Heart left ventricle (tissue), 13 donors: Measurements from ENCODE around the gene RBM28.

Source experiments
- POLR2A ChIP-seq, 2 donors: fragments of 450-650 bp; IDR thresholded peaks; one replicate each; pipeline ENCODE4 v1.6.1; 2017; ENCODE audit warnings: antibody characterized with exemption in 2 of 2, mild to moderate bottlenecking in 2 of 2, moderate library complexity in 2 of 2
- TF ChIP-seq, protein P1 (sequence below), 12 donors: fragments of 200-600 bp; sonication (generic) in 4 of 12; IDR thresholded peaks; one replicate each; pipeline versions ENCODE4 v1.5.0 to v1.8.0; 2018 to 2022; ENCODE audit warnings: antibody characterized with exemption in 12 of 12, mild to moderate bottlenecking in 5 of 12
- donor health status: ischemic (EF 13 %, LVEDD 7.1; RV severe dilation, severe dysfunction).
- donor health status: DM: no; HTN: yes; CAD: no.
- donor health status: DM: no; HTN: no; CAD: no.
- donor health status: ischemic (EF 25% LVEDD 6.9; RV normal size, moderate dysfunction).
- donor health status: ischemic (EF 25% LVEDD 5.7; RV mildly dilated, moderate dysfunction).
- donor health status: ischemic (EF 35%, LVEDD 5.7; RV mildly dilated, moderate dysfunction).
- donor health status: nonischemic (EF 11% LVEDD 7.7; RV severe dilation, severe dysfunction).
- donor health status: DM: yes; HTN: yes; CAD: no.
- donor health status: PGD.
- donor health status: ischemic (EF 29% LVEDD 5.4; RV normal size, mild dysfunction).
- donor health status: nonischemic (EF 23%, LVEDD 6.1; RV moderate dilation, normal function).

DNA sequence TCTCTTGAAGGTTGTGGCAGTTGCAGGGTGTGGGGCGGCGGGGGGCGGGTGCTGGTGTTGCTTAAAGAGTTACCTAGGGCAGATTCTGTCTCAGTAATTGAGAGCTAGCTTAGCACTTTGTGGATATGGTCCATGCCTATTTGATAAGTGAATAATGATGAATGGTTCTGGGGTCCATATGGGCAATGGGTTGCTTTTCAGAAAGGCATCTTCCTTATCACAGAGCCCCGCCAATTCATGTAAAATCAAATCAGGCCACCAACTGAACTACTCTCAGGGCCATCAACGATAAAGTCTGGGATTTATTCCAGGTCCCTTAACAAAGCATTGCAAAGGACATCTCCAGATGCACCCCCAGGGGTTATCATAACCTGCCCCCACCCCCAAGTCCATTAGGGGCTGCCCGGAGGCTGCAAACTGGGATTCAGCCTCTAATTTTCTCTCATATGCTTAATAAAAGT, 19.6 kb upstream of the RBM28 start:
- TF ChIP-seq, protein P1, sequence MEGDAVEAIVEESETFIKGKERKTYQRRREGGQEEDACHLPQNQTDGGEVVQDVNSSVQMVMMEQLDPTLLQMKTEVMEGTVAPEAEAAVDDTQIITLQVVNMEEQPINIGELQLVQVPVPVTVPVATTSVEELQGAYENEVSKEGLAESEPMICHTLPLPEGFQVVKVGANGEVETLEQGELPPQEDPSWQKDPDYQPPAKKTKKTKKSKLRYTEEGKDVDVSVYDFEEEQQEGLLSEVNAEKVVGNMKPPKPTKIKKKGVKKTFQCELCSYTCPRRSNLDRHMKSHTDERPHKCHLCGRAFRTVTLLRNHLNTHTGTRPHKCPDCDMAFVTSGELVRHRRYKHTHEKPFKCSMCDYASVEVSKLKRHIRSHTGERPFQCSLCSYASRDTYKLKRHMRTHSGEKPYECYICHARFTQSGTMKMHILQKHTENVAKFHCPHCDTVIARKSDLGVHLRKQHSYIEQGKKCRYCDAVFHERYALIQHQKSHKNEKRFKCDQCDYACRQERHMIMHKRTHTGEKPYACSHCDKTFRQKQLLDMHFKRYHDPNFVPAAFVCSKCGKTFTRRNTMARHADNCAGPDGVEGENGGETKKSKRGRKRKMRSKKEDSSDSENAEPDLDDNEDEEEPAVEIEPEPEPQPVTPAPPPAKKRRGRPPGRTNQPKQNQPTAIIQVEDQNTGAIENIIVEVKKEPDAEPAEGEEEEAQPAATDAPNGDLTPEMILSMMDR (IDR thresholded peaks at IDR 0.05): no peak
- no peak for TF ChIP-seq POLR2A (IDR thresholded peaks at IDR 0.05)
